Measurements from ENCODE around the gene RNF141. TPM values are rescaled to one million over a fixed set of nuclear protein-coding genes. Genes with fewer than 3 reads are reported as not detected.

The RNF141 gene
- total and polyA plus RNA-seq, 2 donors (not counting 3 experiments of a cell fraction or from before 2014, with no cell fraction given): 9.4 to 32.4 TPM

GRCh38 chr11:10484461-10485180, 56.4 kb downstream of the RNF141 start:
- intact Hi-C loops (cut with micrococcal nuclease) (no loop called here), dilution Hi-C loops (cut with MboI; ENCODE audit: extremely low pct_ligation_motif_present, low sequenced_read_pairs) (no loop called here)
- Histone ChIP-seq H3K4me3 (replicated peaks in 1 of 3; ENCODE audit: insufficient read depth in 1 of 3, low read depth in 1 of 3, low read length in 3 of 3) (no peak overlapping the region), H3K27ac (ENCODE audit: insufficient read depth, low read depth, low read length) (no peak overlapping the region), H2AFZ (ENCODE audit: low read depth, low read length) (no peak overlapping the region), H3K27me3 (ENCODE audit: control insufficient read depth in 2 of 2, insufficient read depth in 2 of 2, low read length in 2 of 2) (no peaks in the 10 kb centered on the region), H3K36me3 (ENCODE audit: control insufficient read depth in 2 of 2, extremely low read depth in 1 of 2, insufficient read depth in 2 of 2, low read length in 2 of 2) (no peaks in the 10 kb centered on the region), H3K9me1 (replicated peaks; ENCODE audit: control insufficient read depth, extremely low read depth, insufficient read depth, low read length) (no peaks in the 10 kb centered on the region), H3K9me3 (replicated peaks; ENCODE audit: control insufficient read depth, insufficient read depth, low read length) (no peaks in the 10 kb centered on the region), H3K9ac (replicated peaks; ENCODE audit: extremely low read depth, insufficient read depth, low read length) (no peak overlapping the region), H4K20me1 (replicated peaks; ENCODE audit: control insufficient read depth, extremely low read depth, insufficient read depth, low read length) (no peaks in the 10 kb centered on the region), H3K4me2 (ENCODE audit: insufficient read depth, low read length) (no peak overlapping the region), H3K79me2 (ENCODE audit: control insufficient read depth, insufficient read depth, low read length) (no peaks in the 10 kb centered on the region), H3K4me1 (ENCODE audit: control insufficient read depth, extremely low read depth, insufficient read depth, low read length) (no peaks in the 10 kb centered on the region)
- no peak for DNase-seq (ENCODE audit: low read depth, low spot score)
- FAIRE-seq: no peak
- ChIA-PET CTCF (no interaction called here), POLR2A (no interaction called here)
- BruUV-seq (replicated peaks): no TSS peak
- TF ChIP-seq POLR2AphosphoS5 (IDR thresholded peaks at IDR 0.05; ENCODE audit: insufficient read depth, low read depth, low read length): no peak
- no peak for TF ChIP-seq EZH2 (IDR thresholded peaks at IDR 0.05; ENCODE audit: borderline replicate concordance, low read depth, low read length, severe bottlenecking)
- no peak for TF ChIP-seq GATA2 (IDR thresholded peaks at IDR 0.05; ENCODE audit: insufficient read depth, insufficient read length, low read depth, low read length)
- no peak for TF ChIP-seq JUN (IDR thresholded peaks at IDR 0.05; ENCODE audit: borderline replicate concordance, insufficient read depth, insufficient read length, low read depth)
- no peak for TF ChIP-seq CTCF (IDR thresholded peaks at IDR 0.05; ENCODE audit: extremely low read depth in 1 of 2, insufficient read depth in 1 of 2, low read depth in 1 of 2, low read length in 2 of 2)
- no peak for TF ChIP-seq POLR2A (IDR thresholded peaks at IDR 0.05; ENCODE audit: low read depth, low read length)
- no peak for TF ChIP-seq MYC (IDR thresholded peaks at IDR 0.05; ENCODE audit: low read depth, low read length)
- no peak for TF ChIP-seq MAX (IDR thresholded peaks at IDR 0.05; ENCODE audit: insufficient read depth, insufficient read length)
- no peak for TF ChIP-seq FOS (IDR thresholded peaks at IDR 0.05; ENCODE audit: borderline replicate concordance, insufficient read depth, low read length)
